Right kidney (tissue), 9 donors: ENCODE results near the gene NIF3L1.
A peak's percentile ranks its signal among the peaks of the same experiment; 100 is the strongest.

Experiments used
- DNase-seq: peaks from one replicate; pipeline ENCODE4 v3.0.0-alpha.2; 2016
- long read RNA-seq, 8 donors: transcript quantifications; one replicate each; lab custom pipeline, GENCODE V29; 2026

NIF3L1 gene, protein sequence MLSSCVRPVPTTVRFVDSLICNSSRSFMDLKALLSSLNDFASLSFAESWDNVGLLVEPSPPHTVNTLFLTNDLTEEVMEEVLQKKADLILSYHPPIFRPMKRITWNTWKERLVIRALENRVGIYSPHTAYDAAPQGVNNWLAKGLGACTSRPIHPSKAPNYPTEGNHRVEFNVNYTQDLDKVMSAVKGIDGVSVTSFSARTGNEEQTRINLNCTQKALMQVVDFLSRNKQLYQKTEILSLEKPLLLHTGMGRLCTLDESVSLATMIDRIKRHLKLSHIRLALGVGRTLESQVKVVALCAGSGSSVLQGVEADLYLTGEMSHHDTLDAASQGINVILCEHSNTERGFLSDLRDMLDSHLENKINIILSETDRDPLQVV
- long read RNA-seq, donor 1, partial matches to known transcripts: 20 of 29 reads
- long read RNA-seq, donor 1, other reads (novel, unspliced or antisense): 5 of 29 reads
- long read RNA-seq, donor 2, partial matches to known transcripts: 6 of 8 reads
- long read RNA-seq, donor 2, other reads (novel, unspliced or antisense): 0 of 8 reads
- long read RNA-seq, donor 3, partial matches to known transcripts: 9 of 11 reads
- long read RNA-seq, donor 3, other reads (novel, unspliced or antisense): 0 of 11 reads
- long read RNA-seq, donor 4, partial matches to known transcripts: 16 of 17 reads
- long read RNA-seq, donor 4, other reads (novel, unspliced or antisense): 0 of 17 reads
- long read RNA-seq, donor 5, partial matches to known transcripts: 17 of 18 reads
- long read RNA-seq, donor 5, other reads (novel, unspliced or antisense): 0 of 18 reads
- long read RNA-seq, donor 6, partial matches to known transcripts: 0 of 3 reads
- long read RNA-seq, donor 6, other reads (novel, unspliced or antisense): 0 of 3 reads
- long read RNA-seq, donor 7, partial matches to known transcripts: 16 of 19 reads
- long read RNA-seq, donor 7, other reads (novel, unspliced or antisense): 0 of 19 reads
- long read RNA-seq, donor 8, partial matches to known transcripts: 7 of 10 reads
- long read RNA-seq, donor 8, other reads (novel, unspliced or antisense): 0 of 10 reads

DNA sequence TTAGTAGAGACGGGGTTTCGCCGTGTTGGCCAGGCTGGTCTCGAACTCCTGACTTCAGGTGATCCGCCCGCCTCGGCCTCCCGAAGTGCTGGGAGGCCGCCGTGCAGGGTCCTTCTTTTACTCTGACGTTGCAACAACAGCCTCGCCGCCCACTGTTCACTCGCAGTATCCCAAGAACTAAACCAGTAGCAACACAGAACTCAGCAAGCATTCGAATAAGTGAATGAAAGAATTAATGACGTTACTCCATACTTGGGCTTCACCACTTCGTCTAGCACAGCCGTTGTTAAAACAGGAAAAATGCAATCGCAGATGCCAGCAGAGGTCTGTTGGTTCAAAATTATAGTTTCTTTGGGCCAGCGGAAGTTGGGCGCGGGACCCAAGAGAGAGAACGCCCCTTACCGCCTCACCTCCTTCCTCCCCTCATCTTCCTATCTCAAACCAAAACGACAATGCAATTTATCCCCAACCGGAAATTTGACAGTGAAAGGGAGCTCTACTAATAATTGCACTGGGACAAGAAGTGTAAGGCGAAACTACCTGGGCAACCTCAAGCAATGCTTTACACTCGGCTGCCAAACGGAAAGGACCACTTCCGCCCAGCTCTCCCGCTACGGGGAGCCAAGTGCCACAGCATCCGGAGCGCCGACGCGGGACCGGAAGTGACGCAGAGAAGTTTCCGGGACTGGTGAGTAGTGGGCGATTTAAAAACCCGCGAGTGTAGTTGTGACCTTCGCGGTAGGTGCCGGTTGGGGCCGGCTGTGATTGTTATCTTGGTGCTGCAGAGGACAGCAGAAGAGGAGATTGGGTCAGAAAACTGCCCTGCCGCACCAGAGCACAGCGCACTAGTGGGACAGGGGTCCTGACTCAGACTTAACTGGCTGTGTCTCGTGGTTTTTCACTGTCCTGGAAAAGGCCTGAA is at the start of gene NIF3L1, which contains the start of gene PPIL3:
TSS of gene NIF3L1 (plus strand) at position 668 of the 922 bp plus-strand sequence. CDS start 2,573 bp downstream, outside the sequence.
TSS of gene PPIL3 (minus strand) at position 374 of the 922 bp plus-strand sequence. CDS start 1,462 bp downstream, outside the sequence.
- DNase-seq: peak; percentile 93

DNA sequence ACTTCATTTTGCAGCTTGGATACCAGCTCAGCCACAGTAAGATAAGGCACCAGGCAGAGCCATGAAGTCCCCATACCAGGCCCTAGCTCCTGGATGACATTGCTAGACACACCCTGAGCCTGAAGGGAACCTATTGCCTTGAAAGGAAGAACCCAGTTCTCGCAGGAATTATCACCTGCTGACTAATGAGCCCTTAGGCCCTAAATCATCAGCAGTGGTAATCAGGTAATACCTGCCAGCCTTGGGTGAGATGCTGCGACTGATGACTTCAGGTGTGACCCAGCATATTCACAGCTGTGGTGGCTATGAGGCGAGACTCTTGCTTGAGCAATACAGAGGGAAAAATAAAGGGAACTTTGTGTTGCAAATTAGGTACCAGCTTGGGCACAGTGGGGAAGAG is 49.7 kb upstream of the NIF3L1 start:
- no peak for DNase-seq

DNA sequence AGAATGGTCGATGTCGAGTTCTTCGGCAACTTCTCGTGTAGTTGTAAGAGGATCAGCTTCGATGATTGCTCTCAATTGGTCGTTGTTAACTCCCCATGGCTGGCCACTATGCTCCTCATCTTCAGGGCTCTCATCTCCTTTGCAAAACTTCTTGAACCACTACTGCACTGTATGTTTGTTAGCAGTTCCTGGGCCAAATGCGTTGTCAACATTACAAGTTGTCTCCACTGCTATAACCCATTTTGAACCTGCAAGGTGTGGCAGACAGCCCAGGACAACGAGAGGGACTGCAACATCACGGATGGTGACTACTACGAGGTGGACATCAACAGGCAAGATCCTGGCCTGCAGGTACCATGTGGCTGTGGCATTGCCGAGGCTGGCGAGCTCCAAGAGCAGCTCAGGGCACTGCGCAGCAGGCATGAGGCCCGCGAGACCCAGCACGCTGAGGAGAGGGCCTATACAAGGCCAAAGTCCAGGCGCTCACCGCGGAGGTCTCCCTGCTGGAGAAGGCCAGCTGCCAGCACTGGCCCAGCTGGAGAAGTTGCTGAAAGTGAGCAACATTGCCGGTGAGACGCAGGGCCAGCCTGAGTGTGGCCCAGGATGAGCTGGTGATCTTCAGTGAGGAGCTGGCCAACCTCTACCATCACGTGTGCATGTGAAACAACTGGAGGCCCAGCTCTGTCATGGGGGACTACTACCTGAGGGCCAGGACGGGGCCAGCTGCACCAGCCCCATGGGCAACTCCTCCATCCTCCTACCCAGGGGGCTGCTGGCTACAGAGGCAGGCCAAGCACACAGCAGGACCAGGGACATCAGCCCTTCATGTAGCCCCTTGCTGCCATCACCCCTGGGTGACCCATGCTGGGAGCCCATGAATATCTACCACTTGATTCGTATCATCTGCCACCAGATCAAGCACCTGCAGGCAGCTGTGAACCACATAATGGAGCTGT is 44.9 kb upstream of the NIF3L1 start:
- DNase-seq: no peak

DNA sequence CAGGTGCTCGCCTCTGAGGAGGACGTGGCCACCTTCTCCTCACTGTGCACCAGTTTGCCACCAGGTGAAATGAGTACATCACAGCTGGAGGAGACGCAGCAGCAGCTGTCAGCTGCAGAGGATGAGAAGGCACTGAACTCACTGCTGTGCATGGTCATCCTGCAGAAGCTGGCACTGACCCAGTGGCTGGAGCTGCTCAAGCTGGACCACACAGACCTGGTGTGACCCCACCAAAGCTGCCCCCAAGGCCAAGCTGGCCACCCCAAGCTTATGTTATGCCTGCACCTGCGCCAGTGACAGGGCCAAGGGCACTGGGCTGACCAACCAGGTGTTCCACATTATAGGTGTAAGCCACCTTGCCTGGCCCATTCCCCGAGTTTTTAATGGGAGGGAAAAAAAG is 44.0 kb upstream of the NIF3L1 start:
- no peak for DNase-seq

DNA sequence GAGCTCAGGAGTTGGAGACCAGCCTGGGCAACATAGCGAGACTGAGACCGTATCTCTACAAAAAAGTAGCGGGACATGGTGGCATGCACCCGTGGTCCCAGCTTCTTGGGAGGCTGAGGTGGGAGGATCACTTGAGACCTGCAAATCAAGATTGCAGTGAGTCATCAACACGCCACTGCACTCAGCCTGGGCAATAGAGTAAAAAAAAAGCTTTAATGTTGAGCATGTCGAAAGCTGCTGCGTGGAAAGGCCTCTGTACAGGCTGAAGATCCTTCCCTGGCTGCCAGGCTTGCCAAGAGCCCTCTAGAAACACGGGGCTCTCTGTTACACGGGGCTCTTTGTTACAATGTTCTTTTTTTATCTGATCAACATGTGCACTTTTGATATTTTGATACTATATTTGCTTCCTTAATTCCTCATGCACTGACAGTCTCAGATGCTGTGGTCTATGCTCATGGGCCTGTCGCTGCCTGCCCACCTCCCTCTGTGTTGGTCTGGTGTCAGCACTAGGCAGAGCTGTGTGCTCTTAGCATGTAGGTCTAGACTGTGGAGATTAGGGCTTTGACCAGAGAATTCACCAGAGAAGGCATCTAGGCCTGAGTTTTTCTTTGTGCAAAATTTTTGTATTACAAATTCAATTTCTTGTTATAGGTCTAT is 43.4 kb upstream of the NIF3L1 start:
- no peak for DNase-seq

DNA sequence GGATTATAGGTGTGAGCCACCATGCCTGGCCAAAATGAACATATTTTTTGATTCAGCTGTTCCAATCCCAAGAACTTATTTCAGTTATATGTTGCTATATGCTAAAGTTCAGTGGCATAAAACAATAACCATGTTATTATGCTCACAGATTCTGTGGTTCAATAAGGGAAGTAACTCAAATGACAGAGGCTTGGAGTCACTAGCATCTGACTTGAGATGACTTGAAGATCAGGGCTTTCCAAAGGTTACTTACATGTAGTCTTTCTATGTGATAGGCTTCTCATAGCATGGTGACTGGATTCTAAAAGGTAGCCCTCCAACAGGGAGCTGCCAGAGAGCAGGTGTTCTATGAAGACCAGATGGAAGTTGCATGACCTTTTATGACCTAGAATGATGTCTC is 41.9 kb upstream of the NIF3L1 start:
- DNase-seq: no peak

DNA sequence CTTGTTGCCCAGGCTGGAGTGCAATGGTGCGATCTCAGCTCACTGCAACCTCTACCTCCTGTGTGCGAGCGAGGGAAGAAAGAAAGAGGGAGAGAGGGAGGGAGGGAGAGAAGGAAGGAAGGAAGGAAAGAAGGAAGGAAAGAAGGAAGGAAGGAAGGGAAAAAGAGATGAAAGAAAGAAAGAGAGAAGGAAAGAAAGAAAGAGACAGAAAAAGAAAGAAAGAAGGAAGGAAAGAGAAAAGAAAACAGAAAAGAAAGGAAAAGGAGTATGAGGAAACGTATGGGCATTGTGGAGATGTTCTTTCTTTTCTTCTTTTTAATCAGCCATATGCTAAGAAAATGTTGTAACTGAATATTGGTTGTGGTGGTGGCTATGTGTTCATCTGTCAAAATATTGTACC is 41.2 kb upstream of the NIF3L1 start:
- DNase-seq: no peak

DNA sequence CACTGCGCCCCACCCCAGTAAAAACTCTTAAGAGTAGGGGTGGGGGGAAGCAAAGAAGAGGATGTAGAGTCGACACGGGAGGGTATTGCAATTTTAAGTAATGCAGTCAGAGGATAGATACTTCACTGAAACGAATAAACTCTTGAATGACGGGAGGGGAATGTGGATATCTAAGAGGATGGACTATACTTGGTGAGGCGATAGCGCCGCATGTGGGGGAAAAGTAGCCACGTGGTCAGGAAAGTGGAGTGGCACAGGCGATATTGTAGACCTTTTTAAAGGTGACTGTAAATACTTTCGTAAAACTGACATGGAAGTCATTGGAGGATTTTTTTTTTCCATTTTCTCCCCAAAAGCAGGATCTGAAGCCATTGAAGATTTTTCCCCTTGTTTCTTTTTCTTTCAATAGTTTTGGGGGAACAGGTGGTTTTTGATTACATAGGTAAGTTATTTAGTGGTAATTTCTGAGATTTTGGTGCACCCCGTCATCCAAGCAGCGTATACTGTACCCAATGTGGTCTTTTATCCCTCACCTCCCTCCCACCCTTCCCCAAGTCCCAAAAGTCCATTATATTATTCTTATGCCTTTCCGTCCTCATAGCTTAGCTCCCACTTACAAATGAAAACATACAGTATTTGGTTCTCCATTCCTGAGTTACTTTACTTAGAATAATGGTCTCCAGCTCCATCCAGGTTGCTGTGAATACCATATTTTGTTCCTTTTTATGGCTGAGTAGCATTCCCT is 38.5 kb upstream of the NIF3L1 start:
- DNase-seq: no peak

DNA sequence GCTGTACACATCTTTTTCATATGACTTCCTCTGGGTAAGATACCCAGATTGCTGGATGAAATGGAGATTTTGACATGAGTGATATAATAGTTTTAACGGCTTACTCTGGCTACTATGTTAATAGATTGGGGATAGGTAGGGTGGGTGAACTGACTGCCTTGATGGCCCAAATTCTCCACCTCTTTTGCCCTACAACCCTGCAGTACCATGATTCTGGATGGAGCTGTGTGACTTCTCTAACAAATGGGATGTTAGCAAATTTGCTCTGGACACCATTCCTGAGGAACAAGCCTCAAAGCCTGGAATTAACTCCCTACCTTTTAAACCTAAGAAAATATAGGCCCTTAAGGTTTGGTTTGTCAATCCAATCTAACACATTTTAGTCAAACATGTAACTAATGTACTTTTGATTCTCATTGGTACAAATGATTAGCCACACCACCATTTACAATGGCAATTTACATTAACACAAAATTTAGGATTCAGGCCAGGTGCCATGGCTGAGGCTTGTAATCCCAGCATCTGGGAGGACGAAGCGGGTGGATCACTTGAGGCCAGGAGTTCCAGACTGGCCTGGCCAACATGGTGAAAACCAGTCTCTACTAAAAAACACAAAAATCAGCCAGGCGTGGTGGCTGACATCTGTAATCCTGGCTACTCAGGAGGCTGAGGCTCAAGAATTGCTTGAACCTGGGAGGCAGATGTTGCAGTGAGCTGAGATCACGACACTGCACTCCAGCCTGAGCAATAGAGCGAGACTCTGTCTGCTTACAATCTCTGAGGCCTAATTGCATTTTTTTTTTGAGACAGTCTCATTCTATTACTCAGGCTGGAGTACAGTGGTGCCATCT is 37.5 kb upstream of the NIF3L1 start:
- DNase-seq: no peak

DNA sequence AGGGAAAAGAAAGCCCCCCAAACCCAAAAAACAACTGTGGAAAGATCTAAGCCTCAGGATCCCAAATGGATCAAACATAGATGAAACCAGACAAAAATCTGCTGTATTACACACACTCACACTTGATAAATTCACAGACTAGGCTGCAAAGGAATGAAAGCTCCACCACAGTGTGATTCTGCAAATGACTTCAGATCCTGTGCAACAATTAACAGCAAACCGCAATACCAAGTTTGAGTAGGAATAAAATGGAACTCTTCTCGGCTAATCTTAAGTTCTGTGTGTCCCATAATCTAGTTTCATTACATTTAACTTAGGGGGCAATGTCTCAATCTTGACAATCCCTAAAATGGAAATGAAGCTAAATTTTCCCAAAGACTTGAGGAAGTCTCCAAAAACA is 36.6 kb upstream of the NIF3L1 start:
- no peak for DNase-seq

DNA sequence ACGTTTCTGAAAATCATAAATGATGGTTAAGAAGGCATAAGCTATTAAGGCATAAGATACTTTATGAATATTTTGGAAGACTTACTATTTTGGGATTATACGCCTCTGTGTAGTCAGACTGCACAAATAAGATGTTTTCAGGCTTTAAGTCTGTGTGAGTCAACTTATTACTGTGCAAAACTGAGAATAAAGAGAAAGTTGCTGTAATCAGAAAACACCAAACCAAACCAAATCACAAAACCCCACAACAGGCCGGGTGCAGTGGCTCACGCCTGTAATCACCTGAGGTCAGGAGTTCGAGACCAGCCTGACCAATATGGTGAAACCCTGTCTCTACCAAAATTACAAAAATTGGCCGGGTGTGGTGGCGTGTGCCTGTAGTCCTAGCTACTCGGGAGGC is 32.4 kb upstream of the NIF3L1 start:
- no peak for DNase-seq

DNA sequence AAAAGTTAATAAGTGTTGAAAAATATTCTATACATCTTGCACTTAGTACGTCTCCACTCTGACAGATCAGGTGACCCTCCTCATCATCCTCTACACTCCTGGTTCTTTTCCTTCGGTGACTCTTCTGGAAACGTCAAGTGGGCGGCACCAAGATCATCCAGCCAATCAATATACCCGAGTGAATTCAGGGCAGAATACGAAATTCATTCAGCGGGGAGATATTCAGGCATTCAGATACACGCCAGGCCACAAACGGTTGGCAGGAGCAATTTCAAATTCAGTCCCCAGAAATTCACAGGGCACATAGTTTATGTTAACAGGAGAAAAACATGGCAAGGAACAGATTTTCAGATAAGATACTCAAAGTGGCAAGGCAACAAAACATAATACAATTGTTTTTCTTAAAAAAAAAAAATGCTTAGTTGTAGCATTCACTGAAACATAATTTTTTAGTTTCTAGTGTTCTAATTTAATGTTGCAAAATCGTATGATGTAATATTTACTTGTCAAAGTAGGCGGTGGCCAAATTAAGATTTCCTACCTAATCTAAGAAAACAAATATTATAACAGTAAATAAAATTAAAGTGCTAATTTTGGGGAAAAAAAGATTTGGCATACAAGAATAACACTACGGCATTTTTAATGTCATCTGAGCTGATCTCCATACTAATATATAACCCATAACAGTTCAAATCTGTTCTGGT is 28.9 kb upstream of the NIF3L1 start:
- DNase-seq: no peak

DNA sequence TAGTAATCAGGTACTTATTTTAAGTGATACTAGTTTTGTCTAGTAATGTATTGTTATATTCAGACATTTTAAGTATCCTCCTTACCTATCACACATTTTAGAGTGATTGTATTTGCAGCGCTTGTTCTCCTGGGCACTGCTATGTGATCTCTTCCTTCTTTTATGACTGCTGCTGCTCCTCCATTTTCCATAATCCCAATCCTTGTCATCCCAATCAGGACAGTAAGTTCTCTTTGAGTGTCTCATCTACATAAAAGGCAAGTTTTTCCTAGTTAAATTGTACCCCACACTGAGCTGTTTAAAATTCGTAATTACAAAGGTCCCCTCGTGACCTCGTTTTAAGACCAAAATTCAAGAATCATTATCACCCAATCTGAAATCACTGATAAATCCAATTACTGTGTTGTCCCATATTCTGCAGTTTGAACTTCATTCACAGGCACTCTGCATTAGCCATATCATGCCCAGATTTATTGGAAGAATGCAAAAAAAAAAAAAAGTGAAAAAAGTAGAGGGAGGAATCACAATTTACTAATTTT is 27.5 kb upstream of the NIF3L1 start:
- DNase-seq: peak; percentile 11

DNA sequence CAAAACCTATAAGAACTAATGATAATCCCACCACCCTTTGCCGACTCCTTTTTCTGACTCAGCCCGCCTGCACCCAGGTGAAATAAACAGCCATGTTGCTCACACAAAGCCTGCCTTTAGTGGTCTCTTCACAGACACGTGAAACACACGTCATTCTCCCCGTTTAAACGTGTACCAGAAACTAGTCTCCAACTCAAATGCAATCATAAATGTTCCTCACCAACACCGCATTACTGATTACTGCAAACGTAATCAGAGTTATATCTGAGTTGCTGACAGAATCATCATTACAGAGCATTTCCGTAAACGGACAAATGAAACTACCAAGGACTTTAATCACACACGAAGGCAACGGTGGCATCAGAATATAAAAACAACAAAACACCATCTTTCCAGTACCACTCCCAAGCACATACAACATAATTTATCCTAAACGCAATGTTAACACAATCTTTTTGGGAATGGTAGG is 26.6 kb upstream of the NIF3L1 start:
- peak; percentile 41 for DNase-seq

DNA sequence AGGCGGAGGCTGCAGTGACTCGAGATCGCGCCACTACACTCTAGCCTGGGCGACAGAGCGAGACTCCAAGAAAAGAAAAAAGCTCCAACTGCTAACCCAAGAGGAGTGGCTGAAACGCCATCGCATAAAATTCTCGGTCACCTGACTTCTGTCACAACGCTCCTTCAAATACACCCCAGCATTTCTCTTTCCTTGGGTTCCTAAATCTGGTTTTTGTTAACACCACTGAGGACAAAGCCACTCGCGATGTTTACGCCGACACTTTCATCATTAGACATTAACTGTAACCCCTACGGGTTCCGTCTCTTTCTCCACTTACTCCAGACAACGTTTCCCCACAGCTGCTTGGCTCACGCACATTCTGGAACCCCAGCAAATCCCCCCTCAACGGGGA is 25.4 kb upstream of the NIF3L1 start:
- no peak for DNase-seq

DNA sequence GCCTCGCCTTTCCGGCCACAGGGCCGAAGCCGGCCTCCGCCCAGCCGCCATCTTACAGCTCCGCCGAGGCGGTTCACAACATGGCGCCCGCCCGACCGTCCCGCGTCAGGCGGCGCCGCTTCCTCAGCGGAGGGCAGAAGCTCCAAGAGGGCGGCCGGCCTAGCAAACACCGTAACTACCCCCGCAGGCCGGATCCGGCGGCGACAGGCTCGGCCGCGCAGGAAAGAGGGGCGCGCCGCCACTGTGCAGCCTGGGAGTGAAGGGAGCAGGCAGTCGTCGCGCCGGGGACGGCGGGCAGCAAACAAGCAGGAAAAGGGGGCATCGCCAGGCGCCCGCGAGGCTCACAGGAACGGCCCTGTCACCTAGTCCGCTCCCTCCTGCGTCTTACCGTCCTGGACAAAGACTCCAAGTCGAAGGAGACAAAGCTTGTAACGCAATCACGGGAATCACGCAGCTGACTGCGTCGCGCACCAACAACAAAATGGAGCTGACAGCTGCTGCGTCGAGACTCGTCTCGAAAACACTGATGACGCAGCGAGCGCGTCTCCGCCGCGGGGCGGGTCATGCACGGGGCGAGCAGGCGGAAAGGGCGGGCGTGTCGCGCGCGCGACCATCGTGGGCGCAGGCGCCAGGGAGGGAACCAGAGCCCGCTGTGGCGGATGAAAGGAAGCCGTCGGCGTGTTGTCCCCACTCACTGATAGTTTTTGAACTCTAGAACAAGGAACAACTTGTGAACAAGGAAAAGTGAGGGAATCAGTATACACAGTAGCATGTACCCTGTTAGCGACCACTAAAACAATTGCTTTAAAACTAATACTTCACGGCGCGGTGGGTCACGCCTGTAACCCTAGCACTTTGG is 24.8 kb upstream of the NIF3L1 start, which contains the start of gene CLK1:
TSS of gene CLK1 (minus strand) at position 483 of the 859 bp plus-strand sequence. CDS start 2,796 bp downstream, outside the sequence.
- peak; percentile 100 for DNase-seq
